ENCODE results near the gene CCDC146.

Gene CCDC146

GRCh38 chr7:77276120-77276519 is 153.7 kb downstream of the CCDC146 start:
- TF ChIP-seq, protein P1, sequence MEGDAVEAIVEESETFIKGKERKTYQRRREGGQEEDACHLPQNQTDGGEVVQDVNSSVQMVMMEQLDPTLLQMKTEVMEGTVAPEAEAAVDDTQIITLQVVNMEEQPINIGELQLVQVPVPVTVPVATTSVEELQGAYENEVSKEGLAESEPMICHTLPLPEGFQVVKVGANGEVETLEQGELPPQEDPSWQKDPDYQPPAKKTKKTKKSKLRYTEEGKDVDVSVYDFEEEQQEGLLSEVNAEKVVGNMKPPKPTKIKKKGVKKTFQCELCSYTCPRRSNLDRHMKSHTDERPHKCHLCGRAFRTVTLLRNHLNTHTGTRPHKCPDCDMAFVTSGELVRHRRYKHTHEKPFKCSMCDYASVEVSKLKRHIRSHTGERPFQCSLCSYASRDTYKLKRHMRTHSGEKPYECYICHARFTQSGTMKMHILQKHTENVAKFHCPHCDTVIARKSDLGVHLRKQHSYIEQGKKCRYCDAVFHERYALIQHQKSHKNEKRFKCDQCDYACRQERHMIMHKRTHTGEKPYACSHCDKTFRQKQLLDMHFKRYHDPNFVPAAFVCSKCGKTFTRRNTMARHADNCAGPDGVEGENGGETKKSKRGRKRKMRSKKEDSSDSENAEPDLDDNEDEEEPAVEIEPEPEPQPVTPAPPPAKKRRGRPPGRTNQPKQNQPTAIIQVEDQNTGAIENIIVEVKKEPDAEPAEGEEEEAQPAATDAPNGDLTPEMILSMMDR (IDR thresholded peaks at IDR 0.05; ENCODE audit: low read length, missing control alignments) = no peak
- H3K4me3 ChIP-seq (replicated peaks; ENCODE audit: low read depth, low read length) = no peak overlapping the region
- no peak for DNase-seq (ENCODE audit: low read depth)

DNA sequence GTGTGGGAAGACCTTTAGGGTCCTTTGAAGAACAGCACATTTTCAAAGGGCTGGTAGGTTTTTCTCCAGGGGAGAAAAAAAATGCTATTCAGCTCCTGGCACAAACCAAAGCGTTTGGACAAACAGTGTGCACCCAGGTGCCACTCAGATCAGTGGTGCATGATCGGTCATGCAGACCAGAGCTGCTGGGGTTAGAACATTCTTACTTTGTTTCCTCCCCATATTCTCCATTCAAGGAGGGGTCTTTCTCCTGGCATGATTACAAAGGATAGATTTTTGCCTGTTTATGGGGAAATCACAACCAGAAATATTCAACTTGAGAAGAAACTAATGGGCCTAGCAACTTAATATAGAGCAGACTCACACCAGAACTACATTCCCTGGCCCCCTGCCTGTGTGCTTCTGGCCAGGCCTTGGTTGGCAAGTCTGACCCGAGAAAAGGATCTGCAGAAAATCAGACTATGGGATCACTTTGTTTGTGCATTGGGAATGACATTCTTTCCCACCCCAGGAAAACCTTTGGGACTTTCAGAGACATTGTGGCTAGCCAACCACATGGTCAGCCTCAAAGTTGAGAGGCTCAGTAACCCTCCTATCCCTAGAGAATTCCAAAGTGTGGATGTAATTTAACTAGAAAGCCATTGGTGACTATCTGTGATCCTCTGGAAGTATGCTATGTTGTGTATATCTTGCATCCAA is 159.5 kb downstream of the CCDC146 start:
- TF ChIP-seq, protein P1 (IDR thresholded peaks at IDR 0.05; ENCODE audit: low read length, missing control alignments) = no peak
- no peak overlapping the region for H3K4me3 ChIP-seq (replicated peaks; ENCODE audit: low read depth, low read length)
- no peak for DNase-seq (ENCODE audit: low read depth)

- TF ChIP-seq, protein P1 (IDR thresholded peaks at IDR 0.05; ENCODE audit: low read length, missing control alignments) = no peak
- no peak for DNase-seq (ENCODE audit: low read depth)
- H3K4me3 ChIP-seq (replicated peaks; ENCODE audit: low read depth, low read length) = no peak overlapping the region
Observed at GRCh38 chr7:77282897-77283296, 160.5 kb downstream of the CCDC146 start.

DNA sequence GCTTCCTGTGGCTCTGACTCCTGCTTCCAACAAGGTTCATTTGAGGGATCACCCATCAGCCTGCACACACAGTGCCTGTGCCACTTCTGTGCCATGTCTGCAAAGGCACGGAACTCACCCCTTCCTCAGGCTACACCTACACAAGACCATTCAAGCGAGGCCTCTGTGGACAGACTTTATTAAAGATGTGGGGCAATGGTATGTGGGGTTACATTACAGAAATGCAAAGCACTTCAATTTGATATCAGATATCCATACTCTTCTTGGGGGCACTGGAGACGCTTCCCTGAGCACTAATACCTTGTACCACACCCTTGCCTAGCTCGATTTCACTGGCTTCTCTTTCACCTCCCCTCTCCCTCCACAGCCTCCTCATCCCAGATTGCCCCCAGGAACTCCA is 161.6 kb downstream of the CCDC146 start:
- H3K4me3 ChIP-seq (replicated peaks; ENCODE audit: low read depth, low read length) = no peak overlapping the region
- TF ChIP-seq, protein P1 (IDR thresholded peaks at IDR 0.05; ENCODE audit: low read length, missing control alignments) = no peak
- DNase-seq (ENCODE audit: low read depth) = no peak

- TF ChIP-seq, protein P1 (IDR thresholded peaks at IDR 0.05; ENCODE audit: low read length, missing control alignments) = no peak
- DNase-seq (ENCODE audit: low read depth) = no peak
- H3K4me3 ChIP-seq (replicated peaks; ENCODE audit: low read depth, low read length) = no peak overlapping the region
Observed at GRCh38 chr7:77284616-77285015, 162.2 kb downstream of the CCDC146 start.

DNA sequence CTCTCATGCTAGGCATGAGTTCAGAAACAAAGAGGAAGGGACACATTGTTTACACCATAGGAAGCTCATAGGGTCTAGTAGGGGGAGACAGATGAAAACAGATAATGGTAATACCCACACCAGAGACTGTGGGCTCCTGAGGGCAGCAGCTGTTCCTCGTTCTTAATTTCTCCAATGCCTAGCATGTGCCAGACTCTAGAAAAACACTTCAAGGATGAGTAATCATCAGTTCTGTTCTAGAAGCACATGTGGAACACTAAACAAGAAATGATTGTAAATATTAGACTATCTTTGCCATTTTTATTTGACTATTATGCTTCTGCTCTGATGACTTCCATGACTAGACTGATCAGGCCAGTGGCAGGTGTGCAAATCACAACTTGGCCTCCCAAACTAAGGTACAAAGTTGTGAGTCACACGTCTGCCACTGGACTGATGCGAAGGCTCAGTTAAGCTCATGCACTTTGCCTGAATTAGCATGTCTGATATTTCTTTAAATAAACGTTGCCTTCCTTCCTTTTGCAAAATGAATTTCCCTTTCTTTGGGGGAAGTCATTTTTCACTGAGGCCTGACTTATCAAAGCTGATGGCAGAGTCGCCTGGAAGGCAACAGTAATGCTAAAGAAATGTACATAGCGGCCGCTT is 166.4 kb downstream of the CCDC146 start:
- no peak for DNase-seq (ENCODE audit: low read depth)
- no peak overlapping the region for H3K4me3 ChIP-seq (replicated peaks; ENCODE audit: low read depth, low read length)
- TF ChIP-seq, protein P1 (IDR thresholded peaks at IDR 0.05; ENCODE audit: low read length, missing control alignments) = no peak

DNA sequence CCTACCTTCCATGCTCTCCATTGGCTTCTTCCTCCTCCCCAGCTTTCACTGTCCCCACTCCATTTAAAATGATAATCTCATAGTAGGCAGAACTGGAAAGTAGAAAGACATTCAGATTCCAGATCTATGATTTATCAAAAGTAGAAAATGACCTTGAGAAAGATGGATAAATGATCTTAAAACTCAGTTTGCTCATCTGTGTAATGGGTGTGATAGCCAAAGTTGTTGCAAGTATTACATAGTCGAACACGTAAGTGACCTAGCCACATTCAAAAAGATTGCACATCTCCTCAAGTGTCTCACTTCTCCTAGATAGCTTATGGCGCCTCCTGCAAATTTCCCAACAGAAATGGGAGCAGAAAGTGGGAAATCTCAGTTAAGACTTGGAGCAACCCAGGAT is 167.0 kb downstream of the CCDC146 start:
- TF ChIP-seq, protein P1 (IDR thresholded peaks at IDR 0.05; ENCODE audit: low read length, missing control alignments) = no peak
- no peak for DNase-seq (ENCODE audit: low read depth)
- no peak overlapping the region for H3K4me3 ChIP-seq (replicated peaks; ENCODE audit: low read depth, low read length)
